ENCODE data around the gene HTR3D.

DNA sequence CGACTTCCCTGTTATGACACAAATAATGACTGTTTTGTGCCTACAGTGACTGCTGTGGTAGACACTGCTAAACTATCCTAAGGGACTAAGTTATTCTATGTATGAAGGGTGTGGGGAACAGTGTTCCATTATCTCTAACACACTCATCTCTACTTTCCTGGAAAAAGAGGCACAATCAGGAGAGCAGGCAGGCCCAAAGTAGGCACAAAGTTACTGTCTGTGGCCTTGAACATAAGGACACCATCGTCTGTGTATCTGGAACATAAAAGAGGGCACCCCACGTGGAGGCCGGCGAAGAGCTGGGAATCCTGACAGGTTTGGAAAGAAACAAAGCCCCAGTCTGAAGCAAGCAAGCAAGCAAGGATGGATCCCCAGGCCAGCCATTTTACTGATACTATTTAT lies 15.4 kb upstream of the HTR3D start:
- TF ChIP-seq, protein P1, sequence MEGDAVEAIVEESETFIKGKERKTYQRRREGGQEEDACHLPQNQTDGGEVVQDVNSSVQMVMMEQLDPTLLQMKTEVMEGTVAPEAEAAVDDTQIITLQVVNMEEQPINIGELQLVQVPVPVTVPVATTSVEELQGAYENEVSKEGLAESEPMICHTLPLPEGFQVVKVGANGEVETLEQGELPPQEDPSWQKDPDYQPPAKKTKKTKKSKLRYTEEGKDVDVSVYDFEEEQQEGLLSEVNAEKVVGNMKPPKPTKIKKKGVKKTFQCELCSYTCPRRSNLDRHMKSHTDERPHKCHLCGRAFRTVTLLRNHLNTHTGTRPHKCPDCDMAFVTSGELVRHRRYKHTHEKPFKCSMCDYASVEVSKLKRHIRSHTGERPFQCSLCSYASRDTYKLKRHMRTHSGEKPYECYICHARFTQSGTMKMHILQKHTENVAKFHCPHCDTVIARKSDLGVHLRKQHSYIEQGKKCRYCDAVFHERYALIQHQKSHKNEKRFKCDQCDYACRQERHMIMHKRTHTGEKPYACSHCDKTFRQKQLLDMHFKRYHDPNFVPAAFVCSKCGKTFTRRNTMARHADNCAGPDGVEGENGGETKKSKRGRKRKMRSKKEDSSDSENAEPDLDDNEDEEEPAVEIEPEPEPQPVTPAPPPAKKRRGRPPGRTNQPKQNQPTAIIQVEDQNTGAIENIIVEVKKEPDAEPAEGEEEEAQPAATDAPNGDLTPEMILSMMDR (IDR thresholded peaks at IDR 0.05), result no peak
- no peak for TF ChIP-seq POLR2A (IDR thresholded peaks at IDR 0.05)

Data from adrenal gland (tissue), 5 donors.